C4-2B (cell line): Measurements from ENCODE around the gene RSRP1.

Experiments used
- CTCF ChIP-seq: fragments of 450-650 bp; conservative IDR thresholded peaks from 2 replicates; pipeline ENCODE4 v1.5.1; 2017; ENCODE audit warnings: mild to moderate bottlenecking
- ZFX ChIP-seq: fragments of 450-650 bp; IDR thresholded peaks from 2 replicates; pipeline ENCODE4 v1.6.1; 2017

- TF ChIP-seq CTCF (no peak), ZFX (no peak)
Measured at GRCh38 chr1:25256578-25256965, 9.3 kb upstream of the RSRP1 start.
